ENCODE data around the gene CPXM1. TPM values are rescaled to one million over a fixed set of nuclear protein-coding genes. Genes with fewer than 3 reads are reported as not detected.
"Not testable (repeated sequence)": the region's sequence is repeated elsewhere in the genome, so short reads cannot be mapped to it uniquely, and the experiment has no call there.

The CPXM1 gene
- total and polyA plus RNA-seq, 2 experiments from 2014 or later, result 57.8 to 66.3 TPM

DNA sequence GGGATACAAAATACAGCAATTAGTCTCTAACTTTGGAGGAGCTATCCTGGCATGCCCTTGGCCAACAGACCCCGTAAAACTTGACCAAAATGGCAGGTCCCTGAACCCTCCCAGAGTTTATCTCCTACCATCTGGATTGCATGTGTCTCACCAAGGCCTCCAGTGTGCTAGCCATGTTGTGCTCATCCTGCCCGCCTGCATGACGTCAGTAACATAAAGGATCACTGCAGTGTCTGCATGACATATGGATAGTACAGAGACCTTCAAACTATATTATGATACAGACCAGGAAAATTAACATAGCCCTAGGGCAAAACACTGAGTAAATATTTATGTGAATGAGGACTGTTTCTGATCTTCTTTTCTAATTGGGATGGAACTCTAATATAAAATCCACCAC is 25.3 kb downstream of the CPXM1 start:
- H3K4me2 ChIP-seq, result no peak overlapping the region
- TF ChIP-seq EZH2 (IDR thresholded peaks at IDR 0.05; ENCODE audit: borderline replicate concordance), result no peak
- TF ChIP-seq, protein P1, sequence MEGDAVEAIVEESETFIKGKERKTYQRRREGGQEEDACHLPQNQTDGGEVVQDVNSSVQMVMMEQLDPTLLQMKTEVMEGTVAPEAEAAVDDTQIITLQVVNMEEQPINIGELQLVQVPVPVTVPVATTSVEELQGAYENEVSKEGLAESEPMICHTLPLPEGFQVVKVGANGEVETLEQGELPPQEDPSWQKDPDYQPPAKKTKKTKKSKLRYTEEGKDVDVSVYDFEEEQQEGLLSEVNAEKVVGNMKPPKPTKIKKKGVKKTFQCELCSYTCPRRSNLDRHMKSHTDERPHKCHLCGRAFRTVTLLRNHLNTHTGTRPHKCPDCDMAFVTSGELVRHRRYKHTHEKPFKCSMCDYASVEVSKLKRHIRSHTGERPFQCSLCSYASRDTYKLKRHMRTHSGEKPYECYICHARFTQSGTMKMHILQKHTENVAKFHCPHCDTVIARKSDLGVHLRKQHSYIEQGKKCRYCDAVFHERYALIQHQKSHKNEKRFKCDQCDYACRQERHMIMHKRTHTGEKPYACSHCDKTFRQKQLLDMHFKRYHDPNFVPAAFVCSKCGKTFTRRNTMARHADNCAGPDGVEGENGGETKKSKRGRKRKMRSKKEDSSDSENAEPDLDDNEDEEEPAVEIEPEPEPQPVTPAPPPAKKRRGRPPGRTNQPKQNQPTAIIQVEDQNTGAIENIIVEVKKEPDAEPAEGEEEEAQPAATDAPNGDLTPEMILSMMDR (IDR thresholded peaks at IDR 0.05; ENCODE audit: poor library complexity), result no peak
- no peak for TF ChIP-seq EZH2phosphoT487 (IDR thresholded peaks at IDR 0.05; ENCODE audit: low read depth, severe bottlenecking, unreplicated experiment)

DNA sequence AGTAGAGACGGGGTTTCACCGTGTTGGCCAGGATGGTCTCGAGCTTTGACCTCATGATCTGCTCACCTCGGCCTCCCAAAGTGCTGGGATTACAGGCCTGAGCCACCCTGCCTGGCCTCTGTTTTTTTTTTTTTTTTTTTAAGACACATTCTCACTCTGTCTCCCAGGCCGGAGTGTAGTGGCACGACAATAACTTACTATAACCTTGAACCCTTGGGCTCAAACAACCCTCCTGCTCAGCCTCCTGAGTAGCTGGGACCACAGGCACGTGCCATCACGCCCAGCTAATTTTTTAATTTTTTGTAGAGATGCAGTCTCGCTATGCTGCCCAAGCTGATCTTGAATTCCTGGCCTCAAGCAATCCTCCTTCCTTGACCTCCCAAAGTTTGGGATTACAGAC is 26.6 kb downstream of the CPXM1 start:
- H3K4me1 ChIP-seq (ENCODE audit: insufficient read depth), result no peaks in the 10 kb centered on the region
- 86% methylated on average over 9 of the region's 9 CpGs for WGBS (ENCODE audit: low lambda C conversion rate, missing lambda C conversion rate)
- no peak overlapping the region for H3K4me3 ChIP-seq
- peaks cover 2% of the 10 kb centered on the region for H3K27me3 ChIP-seq
- no peaks in the 10 kb centered on the region for H3K36me3 ChIP-seq (replicated peaks; ENCODE audit: insufficient read depth, low read depth)
- H3K9me3 ChIP-seq (ENCODE audit: low read depth), result no peaks in the 10 kb centered on the region
- H2AFZ ChIP-seq, result no peak overlapping the region
- DNase-seq (ENCODE audit: low spot score), result no peak
- H3K9me2 ChIP-seq (replicated peaks; ENCODE audit: insufficient read depth), result no peaks in the 10 kb centered on the region
- no peaks in the 10 kb centered on the region for H4K20me1 ChIP-seq (ENCODE audit: insufficient read depth, poor library complexity, severe bottlenecking)
- H3K4me2 ChIP-seq, result no peak overlapping the region
- no peaks in the 10 kb centered on the region for H3K79me2 ChIP-seq
- H3K27ac ChIP-seq, result no peak overlapping the region
- TF ChIP-seq EZH2 (IDR thresholded peaks at IDR 0.05; ENCODE audit: borderline replicate concordance) (no peak), EZH2phosphoT487 (IDR thresholded peaks at IDR 0.05; ENCODE audit: low read depth, severe bottlenecking, unreplicated experiment) (no peak)
- TF ChIP-seq, protein P1 (IDR thresholded peaks at IDR 0.05; ENCODE audit: poor library complexity), result no peak

More for the DNA sequence above, 25.3 kb downstream of the CPXM1 start:
- Histone ChIP-seq H2AFZ (no peak overlapping the region), H3K27ac (no peak overlapping the region), H4K20me1 (ENCODE audit: insufficient read depth, poor library complexity, severe bottlenecking) (no peaks in the 10 kb centered on the region), H3K79me2 (no peaks in the 10 kb centered on the region), H3K9me3 (ENCODE audit: low read depth) (no peaks in the 10 kb centered on the region), H3K27me3 (peaks cover 2% of the 10 kb centered on the region), H3K4me1 (ENCODE audit: insufficient read depth) (no peaks in the 10 kb centered on the region), H3K9me2 (replicated peaks; ENCODE audit: insufficient read depth) (no peaks in the 10 kb centered on the region), H3K36me3 (replicated peaks; ENCODE audit: insufficient read depth, low read depth) (no peaks in the 10 kb centered on the region), H3K4me3 (no peak overlapping the region)
- no peak for DNase-seq (ENCODE audit: low spot score)
- WGBS (ENCODE audit: low lambda C conversion rate, missing lambda C conversion rate), result 83% methylated on average over 3 of the region's 3 CpGs

DNA sequence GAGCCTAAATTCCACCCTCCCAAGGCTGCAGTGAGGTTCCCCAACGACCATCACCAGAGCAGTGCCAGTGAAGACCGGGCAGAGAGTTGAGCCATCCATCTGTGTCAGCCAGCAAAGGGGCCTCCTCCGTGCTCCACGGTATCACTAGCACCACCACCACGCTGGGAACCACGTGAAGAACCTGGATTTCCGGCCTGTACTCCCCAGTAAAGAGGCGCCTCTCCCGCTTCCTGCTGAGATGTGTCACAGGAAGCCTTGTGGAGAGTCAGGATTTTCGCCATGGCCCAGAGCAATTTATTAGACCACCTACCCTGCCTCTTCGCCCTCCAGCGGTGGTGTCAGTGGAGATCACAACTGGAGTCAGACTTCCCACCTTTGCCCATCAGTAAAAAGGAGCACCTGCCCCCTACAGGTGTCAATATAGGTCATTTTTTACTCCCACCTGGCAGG is 28.8 kb downstream of the CPXM1 start:
- H3K9me3 ChIP-seq (ENCODE audit: low read depth), result no peaks in the 10 kb centered on the region
- no peaks in the 10 kb centered on the region for H4K20me1 ChIP-seq (ENCODE audit: insufficient read depth, poor library complexity, severe bottlenecking)
- H3K36me3 ChIP-seq (replicated peaks; ENCODE audit: insufficient read depth, low read depth), result no peaks in the 10 kb centered on the region
- H3K4me3 ChIP-seq, result no peak overlapping the region
- H3K27me3 ChIP-seq, result no peaks in the 10 kb centered on the region
- H3K79me2 ChIP-seq, result no peaks in the 10 kb centered on the region
- no peak for DNase-seq (ENCODE audit: low spot score)
- no peaks in the 10 kb centered on the region for H3K4me1 ChIP-seq (ENCODE audit: insufficient read depth)
- 59% methylated on average over 12 of the region's 12 CpGs for WGBS (ENCODE audit: low lambda C conversion rate, missing lambda C conversion rate)
- no peaks in the 10 kb centered on the region for H3K9me2 ChIP-seq (replicated peaks; ENCODE audit: insufficient read depth)
- H2AFZ ChIP-seq, result no peak overlapping the region
- no peak overlapping the region for H3K27ac ChIP-seq
- no peak overlapping the region for H3K4me2 ChIP-seq
- TF ChIP-seq EZH2phosphoT487 (IDR thresholded peaks at IDR 0.05; ENCODE audit: low read depth, severe bottlenecking, unreplicated experiment) (no peak), EZH2 (IDR thresholded peaks at IDR 0.05; ENCODE audit: borderline replicate concordance) (no peak)
- TF ChIP-seq, protein P1 (IDR thresholded peaks at IDR 0.05; ENCODE audit: poor library complexity), result no peak

DNA sequence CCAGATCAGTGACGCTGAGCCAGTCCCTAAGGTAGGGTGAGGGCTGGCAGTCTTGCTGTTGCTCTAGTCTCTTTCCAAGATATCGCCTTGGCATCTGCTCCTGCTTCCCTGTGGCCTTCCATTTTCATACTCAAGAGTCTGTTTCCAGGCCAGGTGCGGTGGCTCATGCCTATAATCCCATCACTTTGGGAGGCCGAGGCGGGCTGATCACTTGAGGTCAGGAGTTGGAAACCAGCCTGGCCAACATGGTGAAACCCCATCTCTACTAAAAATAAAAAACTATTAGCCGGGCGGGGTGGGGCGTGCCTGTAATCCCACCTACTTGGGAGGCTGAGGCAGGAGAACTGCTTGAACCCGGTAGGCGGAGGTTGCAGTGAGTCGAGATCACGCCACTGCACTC is 30.3 kb downstream of the CPXM1 start:
- not testable (repeated sequence) for H3K4me2 ChIP-seq; H3K36me3 ChIP-seq (replicated peaks; ENCODE audit: insufficient read depth, low read depth); H3K27me3 ChIP-seq; H4K20me1 ChIP-seq (ENCODE audit: insufficient read depth, poor library complexity, severe bottlenecking); H3K27ac ChIP-seq; H3K79me2 ChIP-seq; H3K4me1 ChIP-seq (ENCODE audit: insufficient read depth); H3K9me3 ChIP-seq (ENCODE audit: low read depth); H3K9me2 ChIP-seq (replicated peaks; ENCODE audit: insufficient read depth); H2AFZ ChIP-seq; DNase-seq (ENCODE audit: low spot score); H3K4me3 ChIP-seq
- WGBS (ENCODE audit: low lambda C conversion rate, missing lambda C conversion rate), result 90% methylated on average over 12 of the region's 12 CpGs

Measured in hepatocyte (in vitro differentiated cells).